Fibroblast of skin of abdomen (primary cell): ENCODE measurements around the gene TYW5.
A peak's percentile ranks its signal among the peaks of the same experiment; 100 is the strongest.

ENCODE experiments used
- DNase-seq: peaks from one replicate; pipeline ENCODE4 v3.0.0-alpha.2; 2013

Gene TYW5

DNA sequence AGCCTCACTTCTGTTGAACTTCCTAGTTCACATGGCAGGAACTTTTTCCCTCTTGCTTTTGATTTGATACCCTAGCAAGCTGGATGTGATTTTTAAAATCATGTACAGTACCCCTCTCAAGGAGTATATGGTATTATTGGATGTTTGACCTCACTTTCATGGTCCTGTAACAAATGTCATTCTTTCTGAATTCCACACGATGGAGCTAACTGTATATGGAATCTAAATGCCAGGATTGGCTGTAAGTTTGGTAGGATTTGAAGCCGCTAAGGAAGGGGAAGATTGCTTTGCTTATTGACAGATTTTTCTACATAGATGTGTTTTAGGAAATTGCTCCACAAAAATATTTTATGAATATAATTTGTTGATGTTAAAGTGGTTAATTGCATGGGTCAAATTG, 18.4 kb upstream of the TYW5 start:
- DNase-seq, result peak; percentile 67

DNA sequence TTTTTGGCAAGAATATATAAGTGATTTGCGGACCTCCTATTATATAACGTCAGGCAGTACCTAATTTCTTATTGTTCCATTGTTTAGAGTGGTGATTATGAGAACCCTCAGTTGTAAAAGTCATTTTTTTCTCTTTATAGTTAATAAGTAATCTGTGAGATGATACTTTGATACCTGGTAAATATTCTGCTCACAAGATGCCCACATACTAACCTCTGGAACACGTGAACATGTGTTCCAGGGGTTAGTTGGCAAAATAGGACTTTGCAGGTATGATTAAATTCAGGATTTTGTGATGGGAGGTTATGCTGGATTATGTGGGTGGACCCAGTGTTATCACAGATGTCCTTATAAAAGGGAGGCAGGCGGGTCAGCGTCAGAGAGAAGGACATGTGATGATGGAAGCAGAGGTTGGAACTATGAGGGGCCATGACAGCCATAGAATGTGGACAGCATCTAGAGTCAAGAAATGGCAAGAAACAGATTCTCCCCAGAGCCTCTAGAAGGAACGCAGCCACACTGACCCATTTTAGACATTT, 16.9 kb upstream of the TYW5 start:
- no peak for DNase-seq

DNA sequence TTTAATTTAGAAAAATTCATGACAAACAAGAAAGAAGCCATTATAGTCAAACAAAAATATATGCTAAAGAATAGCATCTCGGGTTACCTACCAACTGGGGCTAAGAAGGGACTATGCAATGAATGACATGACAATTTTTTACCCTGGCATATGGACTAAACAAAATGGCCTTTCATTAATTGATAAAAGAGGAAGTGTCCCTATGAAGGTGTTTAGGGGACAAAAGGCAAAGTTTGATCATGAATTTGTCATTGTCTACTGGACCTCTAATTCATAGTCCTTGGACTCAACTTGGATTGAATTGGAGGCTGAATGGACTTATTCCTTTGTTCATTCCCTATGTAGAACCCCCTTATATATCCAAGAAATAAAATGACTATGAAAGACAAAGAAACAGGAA, 12.8 kb upstream of the TYW5 start:
- no peak for DNase-seq

DNA sequence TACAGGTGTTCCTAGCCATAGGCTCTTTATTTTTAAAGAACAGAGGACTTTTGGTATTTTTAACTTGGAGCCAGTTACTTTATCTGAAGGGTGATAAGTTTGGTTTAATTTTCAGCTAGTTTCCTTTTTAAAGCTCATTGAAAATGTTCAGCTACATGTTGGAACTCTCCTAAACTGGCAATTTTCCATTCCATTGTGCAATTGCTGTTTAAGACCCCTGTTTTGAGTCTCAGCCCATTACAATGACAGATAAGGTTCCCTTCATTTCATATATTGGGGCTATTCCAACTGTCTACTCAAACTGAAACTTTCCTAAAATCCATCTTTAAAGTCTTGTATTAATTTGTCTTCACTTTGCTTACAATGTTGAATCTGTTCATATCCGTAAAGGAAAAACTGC, 11.7 kb upstream of the TYW5 start:
- no peak for DNase-seq

DNA sequence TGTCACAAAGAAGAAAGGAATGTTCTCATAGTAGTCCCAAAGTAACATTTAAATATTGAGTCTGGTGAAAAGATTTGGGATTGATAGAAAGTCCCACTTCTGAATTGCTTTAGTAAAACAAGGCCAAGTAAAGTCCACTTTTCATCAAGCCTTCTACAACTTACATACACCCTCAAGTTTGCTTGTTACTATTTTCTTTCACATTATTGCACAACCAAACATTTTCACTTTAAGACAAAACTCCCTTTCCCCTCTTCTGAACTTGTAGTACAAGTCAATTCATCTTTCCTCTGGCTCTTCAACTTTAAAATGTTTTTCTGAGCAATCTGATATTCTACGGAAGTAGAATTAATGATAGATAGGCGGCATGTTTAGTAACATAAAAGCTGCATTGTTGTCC, 11.1 kb upstream of the TYW5 start:
- DNase-seq, result no peak

DNA sequence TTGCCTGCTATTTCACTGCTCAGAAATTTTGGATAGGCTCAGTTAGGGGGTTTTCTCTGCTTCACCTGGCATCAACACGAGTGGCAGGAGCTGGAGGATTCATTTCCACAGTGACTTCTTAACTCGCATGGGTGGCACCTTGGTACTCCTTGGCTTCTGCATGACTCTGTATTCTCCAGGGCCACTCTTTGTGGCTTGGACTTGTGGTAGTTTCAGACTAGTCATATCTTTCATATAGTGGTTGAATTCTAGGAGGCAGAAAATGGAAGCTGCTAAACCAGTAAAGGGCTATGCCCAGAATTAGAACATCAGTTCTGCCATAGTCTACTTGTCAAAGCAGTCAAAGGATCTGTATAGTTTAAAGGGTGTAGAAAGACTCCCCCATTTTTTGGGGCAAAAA, 6.9 kb upstream of the TYW5 start:
- DNase-seq, result no peak

DNA sequence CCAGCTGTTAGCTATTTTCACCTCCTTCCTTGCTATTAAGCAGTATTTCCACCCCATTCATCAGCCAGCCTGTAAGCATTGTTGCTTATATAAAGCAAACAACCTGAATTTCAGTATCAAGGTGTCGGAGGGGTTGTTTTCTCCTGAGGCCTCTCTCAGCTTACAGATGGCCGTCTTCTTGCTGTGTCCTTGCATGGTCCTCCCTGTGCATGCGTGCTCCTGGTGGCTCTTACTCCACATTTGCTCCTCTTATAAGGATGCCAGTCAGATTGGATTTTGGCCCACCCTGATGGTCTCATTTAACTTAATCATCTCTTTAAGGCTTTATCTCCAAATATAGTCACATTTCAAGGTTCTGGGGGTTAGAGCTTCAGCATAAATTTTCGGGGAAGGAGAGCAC, 2.7 kb upstream of the TYW5 start:
- DNase-seq, result no peak

DNA sequence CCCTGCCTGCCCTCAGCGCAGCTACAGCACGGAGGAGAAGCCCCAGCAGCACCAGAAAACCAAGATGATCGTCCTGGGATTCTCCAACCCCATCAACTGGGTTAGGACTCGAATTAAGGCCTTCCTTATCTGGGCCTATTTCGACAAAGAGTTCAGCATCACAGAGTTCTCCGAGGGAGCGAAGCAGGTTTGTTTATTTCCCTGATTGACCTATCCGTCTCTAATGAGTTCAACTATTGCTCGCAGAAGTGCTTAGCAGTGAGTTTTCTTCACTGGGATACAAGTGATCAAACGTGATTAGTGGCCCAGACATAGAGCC, 730 bp upstream of the TYW5 start:
- DNase-seq, result no peak

DNA sequence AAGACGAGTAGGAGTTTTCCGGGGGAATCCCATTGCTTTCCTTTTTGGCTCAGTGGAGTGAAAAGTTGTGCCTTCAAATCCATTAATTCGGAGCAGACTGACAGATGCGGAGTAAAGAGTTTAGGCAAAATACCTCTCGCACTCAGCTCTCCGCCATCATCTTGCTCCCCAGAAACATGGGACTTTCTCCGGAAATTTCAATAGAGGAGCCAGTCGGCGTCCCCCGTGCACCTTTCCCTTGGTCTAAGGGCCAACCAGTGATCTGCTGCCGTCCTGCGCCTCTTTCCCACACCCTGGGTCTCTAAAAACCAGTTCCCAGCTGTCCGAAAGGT, 318 bp downstream of the TYW5 start:
- no peak for DNase-seq

DNA sequence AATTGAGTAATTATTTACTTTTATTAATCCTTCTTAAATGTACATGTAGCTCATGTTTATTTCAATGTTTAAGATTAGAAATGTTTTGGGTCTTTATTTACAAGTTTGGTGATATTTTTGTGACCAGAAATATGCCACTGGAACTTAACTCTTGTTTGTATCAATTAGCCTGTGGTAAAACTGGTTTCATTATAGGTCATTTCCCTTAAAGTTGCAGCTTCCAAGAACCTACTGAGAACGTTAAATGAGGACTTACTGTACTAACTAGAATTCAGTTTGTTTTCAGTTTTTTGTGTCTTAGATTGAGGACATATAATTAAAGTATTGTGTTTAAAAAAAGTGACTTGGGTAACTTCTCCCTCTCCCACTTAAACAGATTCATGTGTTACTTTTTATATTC, 4.3 kb downstream of the TYW5 start:
- DNase-seq, result no peak

DNA sequence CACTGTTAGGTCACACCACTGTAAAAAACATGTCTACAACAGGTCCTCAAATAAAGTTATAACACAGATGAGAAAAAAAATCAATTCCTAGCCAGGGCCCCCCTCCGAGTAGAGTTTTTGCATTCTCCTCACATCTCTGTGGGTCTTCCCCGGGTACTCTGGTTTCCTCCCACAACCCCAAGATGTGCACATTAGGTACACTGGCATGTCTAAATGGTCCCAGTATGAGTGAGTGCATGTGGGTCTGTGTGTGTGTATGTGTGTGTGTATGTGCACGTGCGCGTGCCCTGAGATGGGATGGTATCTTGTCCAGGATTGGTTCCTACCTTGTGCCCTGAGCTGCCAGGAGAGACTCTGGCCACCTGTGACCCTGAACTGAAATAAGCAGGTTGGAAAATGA, 4.9 kb downstream of the TYW5 start:
- DNase-seq, result no peak

DNA sequence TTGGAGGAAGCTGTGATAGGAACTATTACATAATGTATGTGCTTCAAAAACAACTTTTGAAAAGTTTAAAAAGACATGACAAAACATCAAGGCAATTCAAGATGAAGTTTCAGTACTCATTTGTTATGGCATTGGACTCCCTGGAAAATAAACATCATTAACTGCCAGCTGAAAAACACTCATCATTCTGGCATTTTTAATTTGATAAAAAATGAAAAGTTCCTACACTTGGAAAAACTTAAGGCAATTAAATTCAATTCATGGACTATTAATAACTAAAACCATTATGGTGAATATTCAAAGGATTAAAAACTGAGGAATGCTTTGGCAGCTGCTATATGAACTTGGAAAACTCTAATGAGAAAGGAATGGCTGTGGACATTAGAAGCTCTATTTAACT, 8.5 kb downstream of the TYW5 start:
- no peak for DNase-seq

DNA sequence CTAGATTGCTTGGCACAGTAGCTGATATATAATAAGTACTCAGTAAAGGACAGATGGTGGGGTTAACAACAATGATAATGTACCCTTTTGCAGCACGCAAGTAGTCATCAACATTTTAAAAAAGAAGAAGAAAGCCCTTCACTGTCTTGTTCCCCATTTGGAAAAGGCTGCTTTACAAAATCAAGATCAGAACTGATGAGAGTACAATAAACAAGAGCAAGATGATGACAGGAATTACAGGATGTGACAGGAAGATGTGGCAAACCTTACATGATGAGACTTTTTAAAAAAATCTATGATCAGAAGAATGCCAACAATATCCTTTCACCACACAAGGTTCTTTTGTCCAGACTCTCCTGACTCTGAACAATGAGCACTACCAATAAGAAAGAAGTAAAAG, 9.1 kb downstream of the TYW5 start:
- no peak for DNase-seq

DNA sequence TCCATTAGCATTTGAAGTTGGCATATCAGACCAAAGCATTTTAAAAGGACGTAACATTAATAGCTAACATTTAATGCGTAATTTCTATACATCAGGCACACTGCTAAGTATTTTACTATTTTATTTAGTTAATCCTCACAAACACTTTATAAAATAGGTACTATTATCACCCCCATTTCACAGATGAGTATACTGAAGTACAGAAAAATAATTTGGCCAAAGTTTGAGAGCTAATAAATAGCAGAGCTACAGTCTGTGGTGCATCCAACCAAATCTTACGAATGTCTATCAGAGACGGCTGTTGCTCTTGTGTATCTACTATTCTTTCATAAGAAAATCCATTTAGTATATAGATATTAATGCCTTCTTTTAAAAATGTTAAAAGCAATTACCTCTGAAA, 11.9 kb downstream of the TYW5 start:
- no peak for DNase-seq

DNA sequence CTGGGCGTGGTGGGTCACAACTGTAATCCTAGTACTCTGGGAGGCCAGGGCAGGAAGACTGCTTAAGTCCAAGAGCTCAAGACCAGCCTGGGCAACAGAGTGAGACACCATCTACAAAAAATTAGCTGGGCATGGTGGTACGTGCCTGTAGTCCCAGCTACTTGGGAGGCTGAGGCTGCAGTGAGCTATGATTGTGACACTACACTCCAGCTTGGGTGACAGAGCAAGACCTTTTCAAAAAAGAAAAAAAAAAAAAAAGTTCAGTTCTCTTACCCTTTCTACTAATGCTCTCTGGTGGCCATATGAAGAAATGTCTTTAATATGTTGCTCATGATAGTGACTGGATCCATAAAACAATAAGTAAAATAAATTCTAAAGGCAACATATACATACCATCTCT, 14.9 kb downstream of the TYW5 start:
- no peak for DNase-seq

DNA sequence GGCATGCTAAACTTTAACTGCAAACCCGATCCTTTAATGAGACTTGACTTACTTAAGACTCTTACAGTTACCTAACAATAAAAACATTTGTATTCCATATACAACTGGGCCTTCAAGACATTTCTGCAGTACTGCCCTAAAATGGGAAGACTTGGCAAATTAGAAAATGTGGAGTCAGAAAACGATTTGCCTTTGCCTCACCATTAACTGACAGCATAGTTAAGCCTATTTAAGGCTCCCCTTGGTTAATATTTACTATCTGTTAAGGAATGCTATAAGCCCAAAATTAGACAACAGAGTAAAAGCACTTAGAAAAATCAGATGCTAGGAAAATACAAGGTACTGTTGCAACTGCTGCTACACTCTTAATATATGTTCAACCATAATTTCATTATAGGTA, 18.7 kb downstream of the TYW5 start:
- no peak for DNase-seq

DNA sequence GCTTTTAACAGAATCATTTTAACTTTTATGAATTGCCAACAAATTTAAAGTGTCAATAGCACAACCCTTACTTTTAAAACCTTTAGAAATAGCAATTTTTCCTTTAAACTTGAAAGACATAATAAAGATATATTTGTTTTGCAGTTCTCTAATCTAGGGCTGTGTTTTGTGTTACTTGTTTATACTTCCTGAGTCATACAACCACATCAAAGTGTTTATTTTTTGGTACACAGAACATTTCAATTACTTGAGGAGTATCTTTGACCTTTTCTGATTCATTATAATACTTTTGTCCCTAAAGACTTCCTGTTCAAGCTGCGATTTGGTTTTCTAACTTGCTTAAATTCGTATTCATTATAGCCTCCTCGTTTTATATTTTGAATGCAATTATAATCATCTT, 21.8 kb downstream of the TYW5 start:
- DNase-seq, result no peak

DNA sequence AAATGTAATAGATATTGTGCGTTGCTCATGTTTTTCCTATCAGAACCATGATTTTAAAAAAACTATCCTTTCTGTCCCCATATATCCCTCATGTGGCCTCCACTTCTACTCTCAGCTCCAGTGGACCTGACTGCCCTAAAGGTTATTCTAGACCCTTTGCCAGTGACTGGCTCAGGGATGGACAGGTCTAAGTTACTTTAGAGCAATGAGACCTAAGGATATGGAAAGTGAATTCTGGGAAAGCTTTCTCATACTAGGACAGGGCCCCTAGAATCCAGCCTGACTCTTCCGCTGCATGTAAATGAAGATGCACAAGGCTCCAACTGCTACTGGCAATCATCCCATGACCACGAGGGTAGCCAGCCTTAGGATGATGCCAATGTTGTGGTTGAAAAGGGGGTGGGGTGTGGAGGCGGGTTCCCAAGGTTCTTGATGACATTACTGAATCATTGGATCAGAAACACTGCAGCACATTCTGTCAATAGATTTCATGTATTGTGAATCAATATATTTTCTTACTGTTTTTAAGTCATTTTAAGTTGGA, 22.9 kb downstream of the TYW5 start:
- DNase-seq, result peak; percentile 25

DNA sequence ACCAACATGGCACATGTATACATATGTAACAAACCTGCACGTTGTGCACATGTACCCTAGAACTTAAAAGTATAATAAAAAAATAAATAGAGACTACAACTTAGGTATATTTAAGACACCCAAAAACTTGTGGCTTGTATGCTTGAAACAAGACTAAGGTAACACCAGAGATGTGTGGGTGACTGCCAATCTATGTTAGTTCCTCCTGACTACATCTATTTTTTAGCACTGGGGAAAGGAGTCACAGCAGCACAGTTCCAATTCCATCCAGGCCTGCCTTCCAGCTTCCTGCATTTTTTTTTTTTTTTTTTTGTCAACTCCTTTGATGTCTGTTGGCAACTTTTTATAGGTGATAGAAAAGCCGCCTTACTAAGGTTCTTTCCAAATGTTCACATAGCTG, 26.0 kb downstream of the TYW5 start:
- no peak for DNase-seq

DNA sequence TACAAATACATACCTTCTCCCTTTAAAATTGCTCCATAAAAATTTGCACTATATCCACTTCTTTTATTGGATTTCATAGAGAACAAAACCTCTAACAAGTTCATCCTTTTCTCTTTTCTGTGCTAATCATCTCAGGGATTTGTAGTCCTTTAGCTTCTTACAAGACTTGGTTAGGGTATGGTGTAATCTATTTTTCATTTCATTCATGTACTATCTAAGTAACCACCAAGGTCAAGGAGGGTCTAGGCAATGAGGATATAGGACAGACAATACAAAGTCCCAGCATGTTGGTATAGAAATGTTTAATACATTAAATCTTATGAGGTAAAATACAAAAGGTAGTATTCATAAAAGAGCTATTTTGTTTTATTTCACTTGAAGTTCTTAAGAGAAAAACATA, 26.7 kb downstream of the TYW5 start:
- DNase-seq, result no peak

DNA sequence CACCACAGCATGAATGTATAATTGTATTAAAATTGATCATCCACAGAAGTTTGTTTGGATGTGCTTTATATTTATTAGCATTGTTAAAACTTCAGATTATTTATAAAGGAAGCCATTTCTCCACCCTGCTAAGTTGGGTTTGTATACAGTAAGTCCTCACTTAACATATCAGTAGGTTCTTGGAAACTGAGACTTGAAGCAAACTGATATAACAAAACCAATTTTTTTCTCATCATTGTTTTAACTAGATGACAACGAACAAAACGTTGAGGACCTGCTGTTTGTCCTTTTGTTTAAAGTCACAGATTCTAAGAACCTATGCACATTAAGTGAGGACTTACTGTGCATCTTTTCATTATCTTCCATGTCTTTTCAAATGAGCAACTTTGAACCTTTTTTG, 27.1 kb downstream of the TYW5 start:
- no peak for DNase-seq

DNA sequence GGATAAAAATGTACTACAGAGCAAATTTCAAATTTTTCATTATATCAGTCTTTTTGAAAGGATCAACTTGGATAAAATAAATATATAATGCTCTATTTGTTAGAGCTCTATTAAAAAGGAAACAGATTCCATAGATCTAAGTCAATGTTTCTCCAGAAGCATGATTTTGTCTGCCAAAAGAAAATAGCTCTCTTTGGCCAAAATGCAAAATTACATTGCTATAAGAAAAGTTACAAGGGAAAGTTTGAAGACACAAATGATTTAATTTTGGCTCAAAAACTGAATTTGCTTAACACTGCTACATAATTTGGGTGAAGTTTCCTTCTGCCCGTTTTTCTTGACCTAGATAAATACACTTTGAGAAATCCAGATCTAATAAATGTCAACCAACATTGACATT, 28.5 kb downstream of the TYW5 start:
- DNase-seq, result no peak

DNA sequence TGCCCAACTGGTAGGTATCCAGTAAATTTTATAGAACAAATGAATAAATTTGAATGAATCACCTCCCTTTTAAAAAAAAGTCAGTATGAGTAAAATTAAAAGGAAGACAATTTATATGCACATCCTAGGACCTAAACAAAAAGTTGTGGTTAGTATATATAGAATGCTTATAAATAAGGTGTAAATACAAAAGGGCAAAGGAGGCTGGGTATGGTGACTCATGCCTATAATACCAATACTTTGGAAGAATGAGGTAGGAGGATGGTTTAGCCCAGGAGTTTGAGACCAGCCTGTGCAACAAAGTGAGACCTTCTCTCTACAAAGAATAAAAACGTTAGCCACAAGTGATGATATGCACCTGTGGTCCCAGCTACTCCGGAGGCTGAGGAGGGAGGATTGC, 31.4 kb downstream of the TYW5 start:
- no peak for DNase-seq

DNA sequence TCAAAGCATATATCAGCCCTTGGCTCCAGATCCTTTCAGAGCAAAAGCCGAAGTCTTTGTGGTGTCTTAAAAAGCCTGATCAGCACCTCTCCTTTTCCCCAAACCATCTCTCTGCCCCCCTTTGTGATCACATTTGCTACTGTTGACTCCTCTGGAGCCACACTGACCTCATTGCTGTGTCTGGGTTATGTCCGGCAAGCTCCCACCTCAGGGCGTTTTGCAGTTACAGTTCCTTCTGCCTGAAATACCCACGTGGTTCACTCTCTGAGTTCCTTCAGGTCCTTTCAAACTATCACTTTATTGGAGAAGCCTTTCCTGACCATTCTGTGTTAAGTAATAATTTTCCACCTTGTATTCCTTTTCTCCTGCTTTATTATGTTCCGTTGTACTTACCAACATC, 32.4 kb downstream of the TYW5 start:
- no peak for DNase-seq

DNA sequence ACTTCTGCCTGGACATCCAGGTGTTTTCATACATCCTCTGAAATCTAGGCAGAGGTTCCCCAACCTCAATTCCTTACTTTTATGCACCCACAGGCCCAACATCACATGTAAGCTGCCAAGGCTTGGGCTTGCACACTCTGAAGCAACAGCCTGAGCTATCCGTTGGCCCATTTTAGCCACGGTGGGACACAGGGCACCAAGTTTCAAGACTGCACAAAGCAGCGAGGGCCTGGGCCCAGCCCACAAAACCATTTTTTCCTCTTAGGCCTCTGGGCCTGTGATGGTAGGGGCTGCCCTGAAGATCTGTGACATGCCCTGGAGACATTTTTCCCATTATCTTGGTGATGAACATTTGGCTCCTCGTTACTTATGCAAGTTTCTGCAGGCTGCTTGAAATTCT, 38.3 kb downstream of the TYW5 start:
- DNase-seq, result no peak

DNA sequence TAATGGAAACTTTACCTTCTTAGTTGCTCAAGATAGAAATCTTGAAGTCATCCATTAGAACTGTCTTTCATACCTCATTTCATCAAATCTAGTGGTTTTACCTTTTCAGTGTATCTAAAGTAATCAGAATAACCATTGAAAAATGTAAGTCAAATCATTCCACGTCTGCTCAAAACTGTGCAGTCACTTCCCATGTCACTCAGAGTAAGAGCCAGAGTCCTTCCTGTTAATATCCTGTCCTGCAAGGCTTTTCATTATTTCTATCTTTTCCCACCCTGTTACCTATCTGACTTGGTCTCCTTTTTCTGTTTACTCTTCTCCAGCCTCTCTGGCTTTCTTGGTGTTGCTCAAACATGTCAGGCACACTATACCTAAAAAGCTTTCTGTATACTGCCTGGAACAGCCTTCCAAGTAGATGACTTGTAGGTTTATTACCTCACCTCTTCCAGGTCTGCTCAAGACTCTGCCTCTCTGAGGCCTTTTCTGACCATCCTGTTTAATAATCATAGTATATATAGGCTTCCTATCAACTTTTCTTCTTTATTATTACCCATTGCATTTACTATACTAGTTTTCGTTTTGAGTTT, 40.8 kb downstream of the TYW5 start:
- DNase-seq, result no peak
